ES-I3 (cell line): ENCODE data around the gene SLC22A7.

Experiments
- H3K36me3 ChIP-seq: 2 replicates; pipeline ENCODE4 v1.6.1; 2013; ENCODE audit warnings: mild to moderate bottlenecking, low read length, control low read depth, moderate library complexity; ENCODE audit not compliant: insufficient read depth
- H3K4me1 ChIP-seq: 2 replicates; pipeline ENCODE4 v1.6.1; 2013; ENCODE audit warnings: mild to moderate bottlenecking, control low read depth, low read length; ENCODE audit not compliant: insufficient read depth
- H3K9ac ChIP-seq: 2 replicates; pipeline ENCODE4 v1.6.1; 2013; ENCODE audit warnings: low read depth, mild to moderate bottlenecking, low read length, moderate library complexity
- H3K9me3 ChIP-seq: 2 replicates; pipeline ENCODE4 v1.6.1; 2013; ENCODE audit warnings: mild to moderate bottlenecking, low read length, moderate library complexity; ENCODE audit not compliant: control insufficient read depth, insufficient read depth

SLC22A7 gene

DNA sequence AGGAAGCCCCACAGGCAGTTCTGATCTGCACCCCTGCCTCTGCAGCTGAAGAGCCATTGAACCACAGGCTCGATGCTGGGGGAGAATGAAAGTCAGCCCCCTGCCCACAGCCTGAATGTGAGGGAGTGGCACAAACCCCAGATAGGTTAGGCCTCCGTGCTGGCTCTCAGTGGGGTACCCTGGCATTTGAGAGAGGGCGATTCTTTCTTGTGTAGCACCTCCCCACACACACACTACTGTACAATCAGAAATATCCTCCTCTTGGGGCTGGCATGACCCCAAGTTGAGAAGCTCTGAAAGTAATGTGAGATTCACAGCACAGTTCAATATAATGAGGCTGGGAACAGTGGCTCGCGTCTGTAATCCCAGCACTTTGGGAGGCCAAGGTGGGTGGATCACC lies 36.9 kb upstream of the SLC22A7 start:
- H3K36me3 ChIP-seq = no peaks in the 10 kb centered on the region
- no peaks in the 10 kb centered on the region for H3K9me3 ChIP-seq
- H3K9ac ChIP-seq = no peak overlapping the region
- peaks cover 5% of the 10 kb centered on the region; the same call in 1 of the 2 replicates for H3K4me1 ChIP-seq

DNA sequence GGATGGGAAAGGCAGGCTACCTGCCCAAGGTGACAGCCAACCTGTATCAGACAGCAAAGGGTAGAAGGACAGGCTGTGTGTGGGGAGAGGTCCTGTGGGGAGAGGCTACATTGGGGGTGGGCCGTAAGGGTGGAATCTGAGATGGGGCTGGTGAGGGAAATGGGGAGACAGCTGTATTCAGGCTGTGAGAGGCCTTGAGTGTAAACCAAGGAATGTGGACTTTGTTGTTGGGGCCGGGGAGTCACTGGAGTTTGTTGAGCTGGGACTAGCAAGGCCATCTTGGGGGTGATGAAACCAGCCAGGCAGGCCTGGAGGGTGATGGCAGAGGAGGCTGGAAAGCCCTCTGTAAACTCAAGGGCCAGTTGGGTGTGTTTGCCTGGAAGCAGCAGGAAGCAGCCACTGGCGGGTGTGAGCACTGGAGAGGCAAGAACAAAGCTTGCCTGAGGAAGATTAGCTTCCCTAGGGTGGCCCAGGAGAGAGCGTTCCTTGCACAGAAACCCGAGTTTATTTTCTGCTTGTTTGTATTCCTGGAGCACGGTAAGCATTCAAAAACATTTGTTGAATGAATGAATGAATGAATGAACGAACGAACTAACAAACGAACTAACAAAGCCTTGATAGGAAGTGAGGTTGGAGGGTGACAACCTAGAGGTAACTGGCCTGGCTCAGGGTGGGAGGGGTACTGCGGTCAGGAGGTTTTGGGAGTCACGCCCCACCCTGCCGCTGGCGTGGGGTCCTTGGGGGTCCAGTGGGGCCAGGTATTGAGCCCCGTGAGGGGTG lies 35.9 kb upstream of the SLC22A7 start:
- H3K9ac ChIP-seq = no peak overlapping the region
- no peaks in the 10 kb centered on the region for H3K36me3 ChIP-seq
- H3K9me3 ChIP-seq = no peaks in the 10 kb centered on the region
- H3K4me1 ChIP-seq = peaks cover 5% of the 10 kb centered on the region; the same call in 1 of the 2 replicates

DNA sequence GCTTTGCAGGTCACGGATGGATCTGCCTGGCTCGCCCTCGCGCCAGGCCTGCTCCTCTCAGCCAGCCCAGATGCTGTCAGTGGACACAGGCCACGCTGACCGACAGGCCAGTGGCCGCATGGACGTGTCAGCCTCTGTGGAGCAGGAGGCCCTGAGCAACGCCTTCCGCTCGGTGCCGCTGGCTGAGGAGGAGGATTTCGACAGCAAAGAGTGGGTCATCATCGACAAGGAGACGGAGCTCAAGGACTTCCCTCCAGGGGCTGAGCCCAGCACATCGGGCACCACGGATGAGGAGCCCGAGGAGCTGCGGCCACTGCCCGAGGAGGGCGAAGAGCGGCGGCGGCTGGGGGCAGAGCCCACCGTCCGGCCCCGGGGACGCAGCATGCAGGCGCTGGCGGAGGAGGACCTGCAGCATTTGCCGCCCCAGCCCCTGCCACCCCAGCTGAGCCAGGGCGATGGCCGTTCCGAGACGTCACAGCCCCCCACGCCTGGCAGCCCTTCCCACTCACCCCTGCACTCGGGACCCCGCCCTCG lies 35.2 kb upstream of the SLC22A7 start:
- peaks cover 7% of the 10 kb centered on the region; the same call in 1 of the 2 replicates for H3K4me1 ChIP-seq
- H3K9ac ChIP-seq = no peak overlapping the region
- H3K36me3 ChIP-seq = no peaks in the 10 kb centered on the region
- no peaks in the 10 kb centered on the region for H3K9me3 ChIP-seq

DNA sequence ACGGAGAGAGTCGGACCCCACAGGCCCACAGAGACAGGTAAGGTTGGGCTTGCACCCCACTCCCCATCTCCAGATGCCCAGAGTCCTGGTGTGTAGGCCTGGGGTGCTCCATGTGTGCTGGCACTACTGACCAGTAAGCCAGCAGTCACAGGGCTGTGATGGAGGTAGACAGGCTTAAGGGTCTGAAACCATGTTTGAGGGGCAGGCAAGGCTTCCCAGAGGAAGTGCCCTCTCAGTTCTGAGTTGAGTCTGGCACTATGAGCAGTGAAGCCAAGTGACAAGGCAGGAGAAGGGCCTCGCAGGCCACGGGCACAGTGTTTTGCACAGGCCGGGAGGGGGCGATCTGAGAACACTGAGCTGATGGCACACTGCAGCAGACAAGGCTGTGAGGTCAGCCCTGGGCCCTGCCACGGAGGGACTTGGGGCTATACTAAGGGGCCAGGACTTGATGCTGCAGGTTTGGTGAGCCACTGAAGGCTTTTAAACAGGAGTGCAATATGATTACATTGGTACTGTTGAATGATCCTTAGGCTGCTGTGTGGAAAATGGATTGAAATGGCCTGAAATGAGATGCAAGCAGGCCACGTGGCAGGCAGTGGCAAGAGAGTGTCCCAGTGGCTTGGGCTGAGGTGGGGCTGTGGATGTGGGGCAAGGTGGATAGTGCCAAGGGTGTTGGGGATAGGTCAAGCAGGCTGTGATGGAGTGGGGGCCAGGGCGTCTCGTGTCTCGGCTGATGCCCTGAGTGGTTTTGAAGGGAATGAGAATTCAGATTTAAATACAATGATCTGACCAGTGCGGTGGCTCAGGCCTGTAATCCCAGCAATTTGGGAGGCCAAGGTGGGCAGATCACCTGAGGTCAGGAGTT lies 34.5 kb upstream of the SLC22A7 start:
- Histone ChIP-seq H3K4me1 (peaks cover 10% of the 10 kb centered on the region; the same call in 1 of the 2 replicates), H3K9me3 (no peaks in the 10 kb centered on the region), H3K9ac (no peak overlapping the region), H3K36me3 (no peaks in the 10 kb centered on the region)

DNA sequence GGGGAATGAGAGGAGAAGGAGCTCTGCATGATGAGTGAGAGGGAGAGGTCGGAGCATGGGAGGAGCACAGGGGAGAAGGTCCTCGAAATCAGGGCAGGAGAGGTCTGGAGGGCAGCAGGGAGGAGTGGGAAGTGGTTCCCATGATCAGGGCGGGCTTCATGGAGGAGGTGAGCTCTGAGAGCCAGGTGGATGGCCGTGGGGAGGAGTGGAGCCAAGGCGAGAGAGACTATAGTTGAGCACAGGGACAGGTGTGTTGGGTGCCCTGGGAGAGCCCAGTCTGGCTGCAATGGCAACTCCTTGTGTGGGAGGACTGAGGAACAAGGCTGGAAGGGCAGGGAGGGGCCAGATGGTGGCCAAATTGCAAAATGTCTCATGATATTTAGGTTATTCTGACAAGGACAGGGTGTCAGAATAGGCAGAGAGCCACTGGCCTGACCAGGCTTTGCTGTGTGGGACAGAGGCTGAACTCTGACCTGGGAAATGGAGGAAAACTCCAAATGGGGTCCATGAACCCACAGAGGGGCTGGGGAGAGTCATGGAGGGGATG lies 33.4 kb upstream of the SLC22A7 start:
- H3K9ac ChIP-seq = no peak overlapping the region
- H3K9me3 ChIP-seq = no peaks in the 10 kb centered on the region
- peaks cover 15% of the 10 kb centered on the region; the same call in 1 of the 2 replicates for H3K4me1 ChIP-seq
- no peaks in the 10 kb centered on the region for H3K36me3 ChIP-seq

DNA sequence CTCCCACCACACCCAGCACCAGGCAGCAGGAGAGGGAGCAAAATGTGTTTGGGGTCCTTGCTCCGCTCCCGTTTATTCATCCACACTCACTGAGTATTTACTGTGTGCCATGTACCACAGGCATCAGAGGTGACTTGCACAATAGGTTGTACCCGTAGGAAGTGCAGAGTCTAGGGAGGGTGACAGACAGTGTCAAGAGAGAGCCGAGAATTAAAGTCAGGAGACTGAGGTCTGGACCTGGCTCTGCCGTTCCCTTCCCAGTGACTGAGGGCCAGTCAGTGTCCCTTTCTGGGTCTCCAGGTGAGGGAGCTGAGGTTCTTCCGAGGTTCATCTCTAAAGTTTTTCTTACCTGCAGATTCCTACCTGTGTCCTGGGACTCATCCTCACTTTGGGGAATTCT lies 32.5 kb upstream of the SLC22A7 start:
- H3K9me3 ChIP-seq = no peaks in the 10 kb centered on the region
- H3K9ac ChIP-seq = no peak overlapping the region
- H3K4me1 ChIP-seq = peaks cover 19% of the 10 kb centered on the region; the same call in 1 of the 2 replicates
- H3K36me3 ChIP-seq = no peaks in the 10 kb centered on the region

DNA sequence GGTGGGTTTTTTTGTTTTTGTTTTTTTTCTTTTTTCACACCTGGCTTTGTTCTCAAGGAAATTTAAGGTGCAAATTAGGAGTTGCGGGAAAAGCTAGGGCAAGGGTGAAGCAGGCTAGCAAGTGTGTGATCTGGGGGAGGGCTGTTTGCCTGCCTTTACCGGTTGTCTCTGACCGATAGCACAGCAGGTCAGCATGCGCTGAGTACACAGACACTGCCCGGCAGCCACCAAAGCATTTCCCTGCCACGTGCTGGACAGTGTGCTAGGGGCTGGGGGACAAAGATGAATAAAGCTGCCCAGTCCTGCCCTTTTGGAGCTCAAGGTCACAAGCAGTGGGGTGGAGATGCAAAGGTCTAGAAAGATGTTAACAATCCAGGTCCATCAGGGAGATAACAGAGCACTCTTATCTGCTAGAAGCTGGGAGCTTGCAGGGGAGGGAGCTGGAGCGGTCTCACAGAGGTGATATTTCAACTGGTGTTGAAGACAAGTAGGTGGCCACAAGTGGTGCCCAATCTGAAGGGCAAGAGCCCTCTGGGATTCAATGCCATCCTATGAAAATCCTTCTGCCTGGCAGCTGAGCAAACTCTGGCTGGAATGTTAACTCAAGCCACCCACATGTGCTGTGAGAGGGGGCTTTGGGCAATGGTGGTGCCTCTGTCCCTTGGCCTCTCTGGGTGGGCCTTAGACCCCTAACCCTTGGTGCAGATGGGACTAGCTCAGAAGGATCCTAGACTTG lies 30.3 kb upstream of the SLC22A7 start:
- Histone ChIP-seq H3K4me1 (peaks cover 22% of the 10 kb centered on the region; the same call in 1 of the 2 replicates), H3K36me3 (no peaks in the 10 kb centered on the region), H3K9me3 (no peaks in the 10 kb centered on the region), H3K9ac (no peak overlapping the region)

DNA sequence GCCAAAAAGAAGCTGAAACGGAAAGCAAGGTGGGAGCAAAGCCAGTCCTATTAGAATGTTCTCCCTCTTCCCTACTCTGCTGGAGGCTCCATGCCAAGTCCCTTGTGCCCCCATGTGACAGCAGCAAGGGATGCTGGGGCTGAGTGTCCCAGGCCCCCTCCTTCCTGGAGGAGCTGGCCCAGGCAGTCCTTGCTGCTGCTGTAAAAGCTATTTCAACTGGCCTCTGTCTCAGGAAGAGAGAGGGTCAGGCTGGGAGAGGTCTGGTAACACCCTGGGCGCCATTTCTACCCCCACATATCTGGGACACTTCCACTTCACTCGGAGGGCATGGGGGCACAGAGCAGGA lies 29.7 kb upstream of the SLC22A7 start:
- Histone ChIP-seq H3K4me1 (peaks cover 22% of the 10 kb centered on the region; the same call in 1 of the 2 replicates), H3K36me3 (no peaks in the 10 kb centered on the region), H3K9me3 (no peaks in the 10 kb centered on the region), H3K9ac (no peak overlapping the region)

DNA sequence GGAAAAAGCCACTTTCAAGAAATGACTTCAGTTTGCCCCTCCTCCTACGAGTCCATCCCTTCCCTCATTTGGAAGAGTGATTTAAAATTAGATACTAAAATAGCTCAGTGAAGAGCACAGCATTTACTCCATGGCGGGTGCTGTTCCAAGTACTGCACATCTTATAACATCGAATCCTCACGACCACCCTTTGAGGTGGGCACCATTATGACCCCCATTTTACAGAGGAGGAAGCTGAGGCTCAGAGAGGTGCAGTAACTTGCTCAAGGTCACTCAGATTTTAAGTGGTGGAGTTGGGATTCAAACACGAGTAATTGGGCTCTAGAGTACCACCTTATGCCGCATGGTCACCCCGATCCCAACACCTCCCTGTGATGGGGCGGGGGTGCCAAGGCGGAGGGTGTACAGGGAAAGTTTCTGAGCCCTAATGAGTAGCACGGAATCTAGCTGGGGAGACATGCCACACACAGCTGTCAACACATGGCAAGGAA lies 29.2 kb upstream of the SLC22A7 start:
- H3K9ac ChIP-seq = peak overlapping the region; percentile 49; the same call in 1 of the 2 replicates
- peaks cover 22% of the 10 kb centered on the region; the same call in 1 of the 2 replicates for H3K4me1 ChIP-seq
- H3K36me3 ChIP-seq = no peaks in the 10 kb centered on the region
- H3K9me3 ChIP-seq = no peaks in the 10 kb centered on the region

DNA sequence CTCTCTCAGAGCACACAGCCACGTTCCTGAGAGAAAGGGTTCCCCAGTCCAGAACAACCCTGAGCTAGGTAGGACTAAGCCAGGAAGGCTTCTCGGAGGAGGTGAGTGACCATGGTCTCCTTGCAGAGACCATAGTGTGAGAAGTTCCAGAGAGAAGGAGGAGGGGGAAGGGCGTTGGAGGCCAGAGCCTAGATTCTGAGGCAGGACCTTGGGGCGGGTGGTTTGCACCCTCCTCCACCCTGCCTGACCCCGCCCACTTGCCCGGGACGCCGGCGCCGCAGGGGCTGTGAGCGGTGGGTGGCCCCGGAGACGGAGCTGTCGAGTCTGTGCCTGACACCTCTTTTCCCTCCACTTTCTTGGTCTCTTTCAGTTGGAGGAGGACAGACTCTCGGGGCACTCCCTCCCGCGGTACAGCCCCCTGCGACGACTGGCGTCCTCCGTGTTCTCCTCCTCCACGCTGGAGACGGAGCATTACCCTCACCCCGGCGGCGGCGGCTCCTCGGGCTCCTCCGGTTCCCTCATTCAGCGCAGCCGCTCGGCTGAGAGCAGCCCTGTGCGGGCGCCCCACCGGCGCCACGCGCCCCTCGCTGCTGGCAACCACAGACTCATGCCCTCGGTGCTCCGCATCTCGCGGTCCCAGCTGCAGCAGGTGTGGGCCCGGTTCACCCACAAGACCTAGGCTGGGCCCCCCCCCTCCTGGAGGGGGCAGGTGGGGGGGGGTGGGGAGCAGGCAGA lies 28.6 kb upstream of the SLC22A7 start:
- no peaks in the 10 kb centered on the region for H3K9me3 ChIP-seq
- H3K9ac ChIP-seq = peak overlapping the region; percentile 49; the same call in 1 of the 2 replicates
- H3K36me3 ChIP-seq = no peaks in the 10 kb centered on the region
- peaks cover 22% of the 10 kb centered on the region; the same call in 1 of the 2 replicates for H3K4me1 ChIP-seq

DNA sequence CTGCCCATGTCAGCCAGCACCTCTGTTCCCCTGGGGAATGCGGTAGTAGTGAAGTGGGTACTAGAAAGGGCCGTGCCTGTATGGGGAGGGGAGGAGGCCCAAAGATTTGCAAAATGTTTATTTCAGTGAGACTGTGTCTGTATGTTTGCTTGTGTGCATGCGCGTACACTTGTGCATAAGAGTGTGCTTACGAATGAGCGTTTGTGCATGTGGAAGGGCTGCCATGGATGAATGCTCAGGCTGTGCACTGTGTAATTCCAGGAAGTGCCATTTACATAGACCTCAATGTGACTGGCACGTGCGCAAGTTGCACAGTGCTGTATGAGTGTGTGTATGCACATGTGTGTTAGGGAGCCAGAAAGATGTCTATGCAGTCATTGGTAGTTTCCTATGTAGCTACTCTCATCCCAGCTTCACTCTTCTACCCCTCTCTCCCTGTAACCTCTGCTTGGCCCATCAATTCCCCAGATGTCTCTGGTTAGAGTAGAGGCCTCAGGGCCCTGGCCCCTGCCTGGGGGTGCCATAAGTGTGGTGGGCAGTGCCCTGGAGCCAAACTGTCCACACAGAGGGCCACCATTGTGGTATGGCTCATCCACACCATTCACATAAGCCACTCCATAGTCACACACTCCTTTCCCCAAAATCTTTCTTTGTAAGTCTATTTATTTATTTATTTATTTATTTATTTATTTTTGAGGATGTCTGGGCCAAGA lies 26.8 kb upstream of the SLC22A7 start:
- Histone ChIP-seq H3K4me1 (peaks cover 22% of the 10 kb centered on the region; the same call in 1 of the 2 replicates), H3K9ac (no peak overlapping the region), H3K36me3 (no peaks in the 10 kb centered on the region), H3K9me3 (no peaks in the 10 kb centered on the region)

DNA sequence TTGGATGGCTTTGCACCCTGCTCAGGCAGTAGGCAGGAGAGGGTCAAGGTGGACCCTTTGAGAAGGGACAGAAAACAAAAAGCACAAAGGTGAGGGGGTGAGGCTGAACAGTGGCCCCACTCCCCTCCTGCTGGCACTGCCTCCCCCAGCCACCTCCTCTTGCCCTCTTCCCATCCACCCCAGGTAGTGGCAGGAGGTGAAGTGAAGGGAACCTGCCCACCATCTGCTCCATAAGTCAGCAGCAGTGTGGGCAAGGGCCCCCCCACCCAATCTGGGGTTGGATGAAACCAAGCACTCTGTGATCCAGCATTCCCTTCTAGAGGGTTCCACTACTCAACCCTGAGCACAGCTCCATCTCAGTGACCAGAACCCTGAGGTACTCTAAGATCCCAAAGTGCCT lies 26.1 kb upstream of the SLC22A7 start:
- Histone ChIP-seq H3K36me3 (no peaks in the 10 kb centered on the region), H3K9me3 (no peaks in the 10 kb centered on the region), H3K4me1 (peaks cover 27% of the 10 kb centered on the region), H3K9ac (no peak overlapping the region)

DNA sequence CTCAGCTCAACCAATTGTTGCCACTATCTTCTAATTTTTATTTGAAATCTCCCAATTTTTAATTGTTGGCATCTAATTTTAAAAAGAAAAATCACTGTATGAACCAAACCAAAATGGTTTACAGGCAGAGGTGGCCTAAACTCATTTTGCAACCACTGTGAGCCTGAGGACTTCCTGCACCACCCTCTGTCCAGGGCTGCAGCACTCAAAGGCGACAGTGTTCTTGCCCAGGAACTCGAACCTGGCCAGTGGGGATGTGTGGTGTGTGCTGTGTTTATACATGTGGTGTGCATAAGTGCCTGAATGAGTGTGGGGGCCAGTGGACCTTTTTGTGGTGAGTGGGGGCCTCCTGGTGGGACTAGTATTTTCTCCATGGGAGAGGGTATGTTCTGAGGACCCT lies 24.4 kb upstream of the SLC22A7 start:
- peaks cover 29% of the 10 kb centered on the region for H3K4me1 ChIP-seq
- no peaks in the 10 kb centered on the region for H3K9me3 ChIP-seq
- no peak overlapping the region for H3K9ac ChIP-seq
- no peaks in the 10 kb centered on the region for H3K36me3 ChIP-seq
